HEK293T (cell line): Measurements from ENCODE around the gene CARD14.
"Not testable (repeated sequence)": the region's sequence is repeated elsewhere in the genome, so short reads cannot be mapped to it uniquely, and the experiment has no call there.

Experiments
- CTCF ChIA-PET: fragments of 350-600 bp; formaldehyde crosslinking; extraction: SDS; loops from one replicate; lab custom pipeline; 2021; ENCODE audit warnings: antibody characterized with exemption, inconsistent platforms; lab: Yijun Ruan, JAX
- POLR2A ChIA-PET: fragments of 350-600 bp; formaldehyde crosslinking; extraction: SDS; loops from one replicate; lab custom pipeline; 2020; ENCODE audit warnings: antibody characterized with exemption, inconsistent platforms; lab: Yijun Ruan, JAX
- DNase-seq: peaks from one replicate; pipeline ENCODE4 v3.0.0; 2012; ENCODE audit warnings: mixed read lengths; ENCODE audit errors: extremely low spot score
- ARNT ChIP-seq: fragments of 450-650 bp; IDR thresholded peaks from 2 replicates; pipeline ENCODE4 v1.6.1; 2017; ENCODE audit warnings: mild to moderate bottlenecking
- BHLHE40 ChIP-seq: fragments of 450-650 bp; IDR thresholded peaks from 2 replicates; pipeline ENCODE4 v1.6.1; 2016; ENCODE audit warnings: mild to moderate bottlenecking, moderate library complexity, borderline replicate concordance
- CTBP1 ChIP-seq: fragments of 450-650 bp; IDR thresholded peaks from 2 replicates; pipeline ENCODE4 v1.6.1; 2016; ENCODE audit warnings: borderline replicate concordance
- ELF4 ChIP-seq: fragments of 450-650 bp; IDR thresholded peaks from 2 replicates; pipeline ENCODE4 v1.6.1; 2017; ENCODE audit warnings: antibody characterized with exemption
- FOXA1 ChIP-seq: fragments of 450-650 bp; IDR thresholded peaks from 2 replicates; pipeline ENCODE4 v1.6.1; 2016; ENCODE audit warnings: mild to moderate bottlenecking
- FOXK2 ChIP-seq: fragments of 450-650 bp; IDR thresholded peaks from 2 replicates; pipeline ENCODE4 v1.6.1; 2016; ENCODE audit warnings: mild to moderate bottlenecking
- FOXM1 ChIP-seq: fragments of 450-650 bp; IDR thresholded peaks from 2 replicates; pipeline ENCODE4 v1.6.1; 2017; ENCODE audit warnings: mild to moderate bottlenecking, borderline replicate concordance
- HDGF ChIP-seq: fragments of 450-650 bp; IDR thresholded peaks from 2 replicates; pipeline ENCODE4 v1.6.1; 2017; ENCODE audit warnings: antibody characterized with exemption, borderline replicate concordance
- L3MBTL2 ChIP-seq: fragments of 450-650 bp; conservative IDR thresholded peaks from 2 replicates; pipeline ENCODE4 v1.6.1; 2016; ENCODE audit warnings: mild to moderate bottlenecking
- LEF1 ChIP-seq: fragments of 450-650 bp; IDR thresholded peaks from 2 replicates; pipeline ENCODE4 v1.6.1; 2017; ENCODE audit warnings: mild to moderate bottlenecking, borderline replicate concordance
- NFRKB ChIP-seq: fragments of 450-650 bp; IDR thresholded peaks from 2 replicates; pipeline ENCODE4 v1.6.1; 2016; ENCODE audit warnings: mild to moderate bottlenecking, moderate library complexity
- SP1 ChIP-seq: fragments of 450-650 bp; IDR thresholded peaks from 2 replicates; pipeline ENCODE4 v1.6.1; 2017
- SUZ12 ChIP-seq: fragments of 450-650 bp; IDR thresholded peaks from 2 replicates; pipeline ENCODE4 v1.6.1; 2016; ENCODE audit warnings: mild to moderate bottlenecking
- TARDBP ChIP-seq: fragments of 450-650 bp; IDR thresholded peaks from 2 replicates; pipeline ENCODE4 v1.6.1; 2016
- ZNF384 ChIP-seq: fragments of 450-650 bp; IDR thresholded peaks from 2 replicates; pipeline ENCODE4 v1.6.1; 2016
- TF ChIP-seq, protein P1 (sequence below): fragments of 450-650 bp; IDR thresholded peaks from 2 replicates; pipeline ENCODE4 v1.6.1; 2016

Gene CARD14

DNA sequence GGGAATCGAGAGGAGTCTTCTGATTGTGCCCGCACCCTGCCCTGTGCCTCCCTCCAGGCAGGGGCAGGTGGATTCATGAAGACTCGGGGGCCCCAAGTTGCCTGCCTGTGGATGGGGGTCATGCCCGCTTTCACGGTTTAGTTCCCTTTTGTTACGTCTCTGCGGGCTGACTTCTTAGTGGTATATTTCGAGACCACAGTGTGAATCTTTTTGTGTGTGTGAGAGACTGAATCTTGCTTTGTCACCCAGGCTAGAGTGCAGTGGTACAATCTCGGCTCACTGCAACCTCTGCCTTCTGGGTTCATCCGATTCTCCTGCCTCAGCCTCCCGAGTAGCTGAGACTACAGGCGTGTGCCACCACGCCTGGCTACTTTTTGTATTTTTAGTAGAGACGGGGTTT, 72.7 kb downstream of the CARD14 start:
- no peak for DNase-seq
- ChIA-PET CTCF (no interaction called here), POLR2A (no interaction called here)
- TF ChIP-seq FOXA1: no peak

GRCh38 chr17:80243526-80244433, 74.0 kb downstream of the CARD14 start:
- ChIA-PET POLR2A (no interaction called here), CTCF (no interaction called here)
- DNase-seq: no peak
- TF ChIP-seq HDGF (no peak), FOXM1 (no peak), TARDBP (no peak), LEF1 (no peak), SUZ12 (no peak), ELF4 (no peak), ARNT (no peak), FOXA1 (no peak), CTBP1 (no peak), SP1 (no peak), FOXK2 (no peak)
- TF ChIP-seq, protein P1, sequence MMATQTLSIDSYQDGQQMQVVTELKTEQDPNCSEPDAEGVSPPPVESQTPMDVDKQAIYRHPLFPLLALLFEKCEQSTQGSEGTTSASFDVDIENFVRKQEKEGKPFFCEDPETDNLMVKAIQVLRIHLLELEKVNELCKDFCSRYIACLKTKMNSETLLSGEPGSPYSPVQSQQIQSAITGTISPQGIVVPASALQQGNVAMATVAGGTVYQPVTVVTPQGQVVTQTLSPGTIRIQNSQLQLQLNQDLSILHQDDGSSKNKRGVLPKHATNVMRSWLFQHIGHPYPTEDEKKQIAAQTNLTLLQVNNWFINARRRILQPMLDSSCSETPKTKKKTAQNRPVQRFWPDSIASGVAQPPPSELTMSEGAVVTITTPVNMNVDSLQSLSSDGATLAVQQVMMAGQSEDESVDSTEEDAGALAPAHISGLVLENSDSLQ: no peak

DNA sequence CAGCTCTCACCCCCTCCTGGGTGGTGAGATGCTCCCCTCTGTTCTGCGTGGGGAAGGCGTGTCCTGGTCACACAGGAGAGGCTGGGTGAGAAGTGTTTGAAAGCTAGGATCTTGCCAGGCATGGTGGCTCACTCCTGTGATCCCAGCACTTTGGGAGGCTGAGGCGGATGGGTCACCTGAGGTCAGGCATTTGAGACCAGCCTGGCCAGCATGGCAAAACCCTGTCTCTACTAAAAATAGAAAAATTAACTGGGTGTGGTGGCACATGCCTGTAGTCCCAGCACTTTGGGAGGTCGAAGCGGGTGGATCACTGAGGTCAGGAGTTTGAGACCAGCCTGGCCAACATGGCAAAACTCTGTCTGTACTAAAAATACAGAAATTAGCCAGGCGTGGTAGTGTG, 74.6 kb downstream of the CARD14 start:
- CTCF ChIA-PET, DNase-seq: not testable (repeated sequence)

GRCh38 chr17:80244871-80245509, 75.2 kb downstream of the CARD14 start:
- DNase-seq: no peak
- POLR2A ChIA-PET: no interaction called here
- CTCF ChIA-PET: no interaction called here
- no peak for TF ChIP-seq ELF4
- no peak for TF ChIP-seq TARDBP
- TF ChIP-seq SP1: no peak
- TF ChIP-seq BHLHE40: no peak
- TF ChIP-seq FOXM1: no peak
- no peak for TF ChIP-seq NFRKB
- TF ChIP-seq SUZ12: no peak

More for the DNA sequence above, 74.6 kb downstream of the CARD14 start:
- POLR2A ChIA-PET: not testable (repeated sequence)

DNA sequence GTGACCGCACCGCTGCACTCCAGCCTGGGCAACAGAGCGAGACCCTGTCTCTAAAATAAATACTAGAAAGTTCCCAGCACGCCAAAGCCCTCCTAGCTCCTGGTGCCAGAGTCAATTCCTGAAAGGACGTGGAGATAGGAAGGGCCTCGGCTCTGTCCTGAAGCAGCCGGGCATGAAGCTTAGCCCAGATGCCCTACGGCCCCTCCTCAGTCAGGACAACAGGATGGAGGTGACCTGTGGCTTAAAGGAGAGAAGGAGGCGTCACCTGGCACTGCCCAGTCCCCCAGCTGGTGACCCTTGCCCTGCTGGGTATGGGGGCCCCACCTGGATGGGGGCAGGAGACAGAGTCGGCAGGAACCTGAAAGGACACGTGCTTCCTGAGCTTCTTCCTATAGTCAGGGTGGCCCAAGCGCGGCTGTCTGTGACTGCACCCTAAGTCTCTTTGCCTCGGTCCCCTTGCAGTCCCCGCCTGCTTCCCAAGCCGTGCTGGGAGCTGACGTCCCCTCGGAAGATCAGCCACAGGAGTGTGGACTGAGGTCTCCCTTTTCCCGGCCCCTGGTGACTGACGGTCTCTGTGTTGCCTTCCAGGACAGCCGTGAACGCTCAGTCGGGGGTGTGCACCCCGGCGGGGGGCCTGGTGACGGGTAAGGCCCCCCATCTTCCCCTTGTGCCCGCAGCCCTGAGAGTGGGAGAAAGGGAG, 75.9 kb downstream of the CARD14 start:
- CTCF ChIA-PET: no interaction called here
- POLR2A ChIA-PET: no interaction called here
- TF ChIP-seq FOXK2 (no peak), HDGF (no peak), BHLHE40 (no peak)

GRCh38 chr17:80246266-80246681, 76.4 kb downstream of the CARD14 start:
- CTCF ChIA-PET: no interaction called here
- POLR2A ChIA-PET: no interaction called here
- TF ChIP-seq BHLHE40 (no peak), L3MBTL2 (no peak), CTBP1 (no peak), ARNT (no peak), FOXA1 (no peak), LEF1 (no peak), FOXK2 (no peak), ZNF384 (no peak), HDGF (no peak), FOXM1 (no peak), SP1 (no peak), NFRKB (no peak), TARDBP (no peak), SUZ12 (no peak)
- TF ChIP-seq, protein P1: no peak
- no peak for DNase-seq

More for the DNA sequence above, 75.9 kb downstream of the CARD14 start:
- no peak for DNase-seq

DNA sequence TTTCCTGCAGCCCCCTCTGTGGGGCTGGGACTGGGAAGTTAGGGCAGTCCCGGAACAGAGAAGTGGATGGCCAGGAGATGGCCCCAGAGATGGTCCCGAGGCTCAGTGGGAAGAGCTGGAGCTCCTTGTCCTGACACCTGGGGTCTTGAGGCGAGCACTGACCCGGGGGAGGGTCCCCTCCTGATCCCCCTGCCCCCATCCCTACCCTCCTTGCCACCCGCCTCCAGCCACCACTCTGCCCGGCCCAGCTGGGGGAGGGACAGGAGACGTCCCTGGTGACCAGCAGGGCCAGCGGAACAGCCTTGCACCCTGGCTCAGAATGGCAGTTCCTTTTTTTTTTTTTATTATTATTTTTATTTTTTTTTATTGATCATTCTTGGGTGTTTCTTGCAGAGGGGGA, 76.9 kb downstream of the CARD14 start:
- ChIA-PET POLR2A (no interaction called here), CTCF (no interaction called here)
- TF ChIP-seq SUZ12 (no peak), CTBP1 (no peak), ZNF384 (no peak), HDGF (no peak), SP1 (no peak), LEF1 (no peak), FOXK2 (no peak), FOXA1 (no peak), ARNT (no peak), L3MBTL2 (no peak), TARDBP (no peak), FOXM1 (no peak), BHLHE40 (no peak), NFRKB (no peak)
- TF ChIP-seq, protein P1: no peak
- no peak for DNase-seq
